Pancreas (tissue), 10 donors: ENCODE results near the gene UBR4. TPM values are rescaled to one million over a fixed set of nuclear protein-coding genes. Genes with fewer than 3 reads are reported as not detected.

Experiments
- ATAC-seq, 4 donors: fragments of 200-7000 bp; cut with Tn5 transposase; one replicate each; pipeline versions ENCODE4 v1.8.0 to v1.9.1; 2020; ENCODE audit warnings: mild to moderate bottlenecking in 4 of 4, moderate library complexity in 4 of 4
- DNase-seq, 6 donors: peaks; one replicate each; pipeline ENCODE4 v3.0.0-alpha.2; 2020
- FAIRE-seq: peaks from 2 replicates; lab custom pipeline; 2012; peaks lifted over from hg19 to GRCh38; lab: Jason Lieb, UNC
- H3K27ac ChIP-seq, 4 donors: fragments of 200-600 bp; sonication (generic); 1 replicate in 3 of 4; 2 replicates in 1 of 4; pipeline versions ENCODE4 v1.5.0 to v1.8.0; 2020
- H3K27me3 ChIP-seq, 4 donors: fragments of 200-600 bp; one replicate each; pipeline ENCODE4 v1.8.0; 2021
- H3K36me3 ChIP-seq, 3 donors: fragments of 200-600 bp; sonication (generic) in 1 of 3; one replicate each; pipeline versions ENCODE4 v1.5.0 to v1.8.0; 2020 to 2021
- H3K4me1 ChIP-seq, 3 donors: fragments of 200-600 bp; one replicate each; pipeline ENCODE4 v1.8.0; 2021
- H3K4me3 ChIP-seq, 4 donors: fragments of 200-600 bp; sonication (generic) in 2 of 4; one replicate each; pipeline versions ENCODE4 v1.5.0 to v1.8.0; 2020 to 2021
- H3K9me3 ChIP-seq, 4 donors: fragments of 200-600 bp; one replicate each; pipeline ENCODE4 v1.8.0; 2021
- WGBS, 2 donors: extraction: QIAGEN DNeasy Blood & Tissue Kit; methylation state at CpG; one replicate each; pipeline ENCODE4 v1.1.7; 2013; 5-methylcytosine and 5-hydroxymethylcytosine counted together
- intact Hi-C, 3 donors: fragments of 100-400 bp; cut with DNase I; formaldehyde crosslinking; loops; one replicate each; pipeline versions ENCODE4 v1.11.1 to v1.14.2; 2022
- polyA plus RNA-seq, 2 donors: library from polyadenylated mRNA; stranded (reverse); fragments of 200-250 nt; gene quantifications; one replicate each; pipeline ENCODE4 v1.2.3, GENCODE V29; 2013
- total RNA-seq, 6 donors: library from RNA; stranded (reverse); fragmentation: NEBNext Ultra II Directional in 4 of 6; extraction: Animal tissue kit (Norgen Biotek cat#: 25700) in 4 of 6; gene quantifications; one replicate each; pipeline versions ENCODE4 v1.2.1 to v1.2.4, GENCODE V29; 2021 to 2023
- TF ChIP-seq, protein P1 (sequence below), 4 donors: fragments of 200-600 bp; sonication (generic) in 3 of 4; IDR thresholded peaks; one replicate each; pipeline versions ENCODE4 v1.5.0 to v1.8.0; 2021; ENCODE audit warnings: antibody characterized with exemption in 4 of 4
- donor health status: healthy with polysubstance abuse.
- donor health status: DM: no; HTN: no; CAD: no; lungs with moderate emphysema.
- donor health status: DM: no; HTN: no; CAD: no.
- donor health status: control.
- donor health status: control.
- donor health status: Bipolar disorder and iron deficiency.
- donor health status: DM: yes; HTN: yes; CAD: no.
- donor health status: DM: no; HTN: no; CAD: no.
- donor health status: DM: no; HTN: no; CAD: no.
- donor health status: DM: yes; HTN: yes; CAD: no.

Gene UBR4
- total and polyA plus RNA-seq, 8 donors, result 45.3 to 140 (median 65.5) TPM

DNA sequence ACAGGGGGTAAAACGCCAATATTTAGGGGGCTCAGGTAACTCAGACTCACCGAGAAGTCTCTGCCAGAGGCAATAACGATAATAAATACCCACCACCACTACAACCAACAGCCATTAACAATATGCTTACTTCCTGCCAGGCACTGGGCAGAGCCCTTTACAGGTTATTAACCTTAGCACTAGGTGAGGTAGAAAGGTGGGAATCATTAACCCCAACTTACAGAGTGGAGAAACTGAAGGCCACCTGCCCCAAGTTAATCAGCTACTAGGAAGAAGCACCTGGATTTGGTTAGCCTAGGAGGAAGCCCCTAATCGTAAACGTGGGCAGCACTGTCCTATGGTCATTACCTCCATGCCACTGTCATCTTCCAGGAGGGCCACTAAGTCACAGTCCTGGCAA lies 110.0 kb downstream of the UBR4 start:
- no peak overlapping the region for H3K4me3 ChIP-seq
- ATAC-seq (peak in 3 of 4 donors; percentile 12 to 50 (median 49)), FAIRE-seq (no peak), DNase-seq (no peak)
- TF ChIP-seq, protein P1, sequence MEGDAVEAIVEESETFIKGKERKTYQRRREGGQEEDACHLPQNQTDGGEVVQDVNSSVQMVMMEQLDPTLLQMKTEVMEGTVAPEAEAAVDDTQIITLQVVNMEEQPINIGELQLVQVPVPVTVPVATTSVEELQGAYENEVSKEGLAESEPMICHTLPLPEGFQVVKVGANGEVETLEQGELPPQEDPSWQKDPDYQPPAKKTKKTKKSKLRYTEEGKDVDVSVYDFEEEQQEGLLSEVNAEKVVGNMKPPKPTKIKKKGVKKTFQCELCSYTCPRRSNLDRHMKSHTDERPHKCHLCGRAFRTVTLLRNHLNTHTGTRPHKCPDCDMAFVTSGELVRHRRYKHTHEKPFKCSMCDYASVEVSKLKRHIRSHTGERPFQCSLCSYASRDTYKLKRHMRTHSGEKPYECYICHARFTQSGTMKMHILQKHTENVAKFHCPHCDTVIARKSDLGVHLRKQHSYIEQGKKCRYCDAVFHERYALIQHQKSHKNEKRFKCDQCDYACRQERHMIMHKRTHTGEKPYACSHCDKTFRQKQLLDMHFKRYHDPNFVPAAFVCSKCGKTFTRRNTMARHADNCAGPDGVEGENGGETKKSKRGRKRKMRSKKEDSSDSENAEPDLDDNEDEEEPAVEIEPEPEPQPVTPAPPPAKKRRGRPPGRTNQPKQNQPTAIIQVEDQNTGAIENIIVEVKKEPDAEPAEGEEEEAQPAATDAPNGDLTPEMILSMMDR (IDR thresholded peaks at IDR 0.05), result no peak
- peak overlapping the region in 2 of 4 donors; percentile 9 to 24 for H3K27ac ChIP-seq
- intact Hi-C loops, result no loop called here
- no peaks in the 10 kb centered on the region for H3K27me3 ChIP-seq
- peaks cover 7 to 87% (median 22%) of the 10 kb centered on the region in 3 donors for H3K36me3 ChIP-seq
- 53 to 63% methylated on average over 5 of the region's 5 CpGs for WGBS, 2 donors
- no peaks in the 10 kb centered on the region for H3K4me1 ChIP-seq
- H3K9me3 ChIP-seq, result no peaks in the 10 kb centered on the region

DNA sequence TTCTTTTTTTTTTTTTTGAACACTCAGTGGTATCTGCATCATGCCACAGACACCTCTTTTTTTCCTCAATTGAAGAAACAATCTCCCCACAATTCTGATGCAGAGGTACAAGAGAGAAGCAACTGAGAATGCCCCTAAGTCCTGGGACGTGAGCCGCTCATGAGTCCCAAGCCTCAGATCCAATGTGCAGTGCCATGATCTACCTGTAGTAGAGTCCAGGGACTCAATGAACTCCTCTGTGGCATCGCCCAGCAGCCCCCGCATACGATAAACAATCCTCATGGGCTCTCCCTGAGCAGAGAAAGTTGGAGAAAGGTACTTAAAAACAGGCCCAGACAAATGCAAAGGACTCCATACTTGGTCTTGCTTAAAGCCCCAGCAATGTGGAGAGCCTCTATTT lies 113.1 kb downstream of the UBR4 start:
- no peak for FAIRE-seq

DNA sequence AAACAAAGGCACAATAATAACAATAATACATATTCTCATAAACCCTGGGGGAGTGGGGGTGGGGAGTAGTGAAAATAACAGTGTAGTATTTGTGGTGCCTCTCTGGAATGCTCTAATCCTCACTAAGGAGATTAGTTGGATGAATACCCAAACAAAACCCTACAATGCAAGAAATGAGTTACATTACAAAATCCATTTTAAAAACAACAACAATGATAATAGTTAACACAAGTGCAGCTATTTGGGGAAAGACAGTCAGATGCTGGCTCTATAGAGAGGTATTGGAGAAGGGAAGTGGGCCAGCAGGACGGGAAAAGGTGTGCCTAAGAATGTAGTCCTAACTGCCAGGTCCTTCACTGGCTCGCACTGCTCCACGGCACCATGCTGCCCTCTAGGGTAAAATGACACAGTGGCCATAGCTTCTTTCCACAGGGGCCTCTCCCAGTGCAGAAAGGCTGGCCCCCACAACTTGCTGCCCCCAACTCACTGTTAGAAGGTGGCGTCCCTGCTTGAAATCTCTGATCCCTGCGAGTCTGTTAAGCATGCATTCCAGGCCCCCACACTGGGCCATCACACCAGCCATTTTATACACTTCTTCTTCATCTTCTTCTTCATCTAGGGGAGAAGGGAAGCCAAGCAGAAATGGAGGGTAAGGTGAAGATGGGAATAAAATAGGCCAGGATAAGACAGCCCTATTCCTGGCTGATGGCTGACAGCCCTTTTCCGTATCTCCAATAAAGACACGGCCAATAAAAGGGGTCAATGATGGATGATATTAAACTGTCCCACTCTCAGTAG lies 113.8 kb downstream of the UBR4 start:
- peaks cover 7 to 91% (median 48%) of the 10 kb centered on the region in 3 donors for H3K36me3 ChIP-seq
- H3K27me3 ChIP-seq, result no peaks in the 10 kb centered on the region
- DNase-seq, result peak in 5 of 6 donors; percentile 50 to 73 (median 56)
- ATAC-seq, result peak; percentile 67 to 95 (median 90)
- FAIRE-seq, result no peak
- H3K4me3 ChIP-seq, result no peak overlapping the region
- H3K4me1 ChIP-seq, result peaks cover 0 to 10% (median 8%) of the 10 kb centered on the region in 3 donors
- intact Hi-C loops, result loop anchor here in 2 of 3 donors (5.0 to 10.0 kb wide), 2 partner anchors 181 to 189 kb away; no protein-coding TSS in a partner anchor
- no peaks in the 10 kb centered on the region for H3K9me3 ChIP-seq
- TF ChIP-seq, protein P1 (IDR thresholded peaks at IDR 0.05), result peak; percentile 6 to 57 (median 41)
- 49 to 51% methylated on average over 7 of the region's 7 CpGs for WGBS, 2 donors
- no peak overlapping the region for H3K27ac ChIP-seq

More for the DNA sequence above, 113.1 kb downstream of the UBR4 start:
- Histone ChIP-seq H3K4me1 (peaks cover 0 to 2% (median 2%) of the 10 kb centered on the region in 3 donors), H3K36me3 (peaks cover 7 to 95% (median 48%) of the 10 kb centered on the region in 3 donors), H3K27ac (no peak overlapping the region), H3K27me3 (no peaks in the 10 kb centered on the region), H3K9me3 (no peaks in the 10 kb centered on the region), H3K4me3 (no peak overlapping the region)
- DNase-seq (no peak), ATAC-seq (no peak)
- TF ChIP-seq, protein P1 (IDR thresholded peaks at IDR 0.05), result no peak
- WGBS, 2 donors, result 94 to 95% methylated on average over 5 of the region's 5 CpGs
- intact Hi-C loops, result loop anchor here in 2 of 3 donors (5.0 to 10.0 kb wide), 2 partner anchors 182 to 190 kb away; no protein-coding TSS in a partner anchor

DNA sequence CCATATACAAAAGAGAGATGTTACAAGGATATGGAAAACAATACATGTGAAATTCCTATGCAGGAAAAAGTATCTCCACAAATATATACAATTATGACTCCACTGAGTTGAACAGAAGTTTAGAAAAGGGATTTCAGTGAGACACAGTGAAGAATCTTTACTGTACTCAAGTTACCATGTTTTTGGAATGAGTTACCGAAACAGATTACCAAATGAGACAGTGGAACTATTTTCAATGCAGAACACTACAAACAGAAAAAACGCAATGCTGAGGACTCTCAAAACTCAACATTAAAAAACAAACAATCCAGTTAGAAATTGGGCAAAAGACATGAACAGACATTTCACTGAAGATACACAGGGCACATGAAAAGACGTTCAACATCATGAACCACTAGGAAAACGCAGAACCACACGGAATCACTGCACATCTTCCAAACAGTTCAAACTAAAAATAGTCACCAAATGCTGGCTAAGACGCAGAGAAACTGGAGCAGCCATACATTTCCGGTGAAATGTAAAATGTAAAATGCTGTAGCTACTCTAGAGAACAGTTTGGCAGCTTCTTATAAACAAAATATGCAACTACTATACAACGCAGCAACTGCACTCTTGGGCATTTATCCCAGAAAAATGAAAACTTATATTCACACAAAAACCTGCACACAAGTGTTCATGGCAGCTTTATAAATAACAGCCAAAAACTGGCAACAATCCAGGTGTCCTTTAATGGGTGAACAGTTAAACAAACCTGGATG lies 118.7 kb downstream of the UBR4 start:
- no peak for DNase-seq
- TF ChIP-seq, protein P1 (IDR thresholded peaks at IDR 0.05), result no peak
- Histone ChIP-seq H3K9me3 (no peaks in the 10 kb centered on the region), H3K4me3 (no peak overlapping the region), H3K27ac (no peak overlapping the region), H3K4me1 (peaks cover 0 to 26% (median 18%) of the 10 kb centered on the region in 3 donors), H3K27me3 (no peaks in the 10 kb centered on the region), H3K36me3 (peaks cover 7 to 52% (median 31%) of the 10 kb centered on the region in 3 donors)
- intact Hi-C loops, result loop anchor here in 1 of 3 donors (10.0 kb wide), 1 partner anchor 177 kb away; no protein-coding TSS in a partner anchor
- peak in 1 of 4 donors; percentile 15 for ATAC-seq
- 52 to 60% methylated on average over 8 of the region's 8 CpGs for WGBS, 2 donors
- FAIRE-seq, result no peak
